ENCODE measurements around the gene FYB1.

The FYB1 gene

GRCh38 chr5:39143151-39143860 is 76.1 kb downstream of the FYB1 start:
- no peak for DNase-seq (ENCODE audit: low read depth)
- H3K4me3 ChIP-seq (ENCODE audit: control insufficient read depth, low read depth, low read length) = no peak overlapping the region
- TF ChIP-seq, protein P1, sequence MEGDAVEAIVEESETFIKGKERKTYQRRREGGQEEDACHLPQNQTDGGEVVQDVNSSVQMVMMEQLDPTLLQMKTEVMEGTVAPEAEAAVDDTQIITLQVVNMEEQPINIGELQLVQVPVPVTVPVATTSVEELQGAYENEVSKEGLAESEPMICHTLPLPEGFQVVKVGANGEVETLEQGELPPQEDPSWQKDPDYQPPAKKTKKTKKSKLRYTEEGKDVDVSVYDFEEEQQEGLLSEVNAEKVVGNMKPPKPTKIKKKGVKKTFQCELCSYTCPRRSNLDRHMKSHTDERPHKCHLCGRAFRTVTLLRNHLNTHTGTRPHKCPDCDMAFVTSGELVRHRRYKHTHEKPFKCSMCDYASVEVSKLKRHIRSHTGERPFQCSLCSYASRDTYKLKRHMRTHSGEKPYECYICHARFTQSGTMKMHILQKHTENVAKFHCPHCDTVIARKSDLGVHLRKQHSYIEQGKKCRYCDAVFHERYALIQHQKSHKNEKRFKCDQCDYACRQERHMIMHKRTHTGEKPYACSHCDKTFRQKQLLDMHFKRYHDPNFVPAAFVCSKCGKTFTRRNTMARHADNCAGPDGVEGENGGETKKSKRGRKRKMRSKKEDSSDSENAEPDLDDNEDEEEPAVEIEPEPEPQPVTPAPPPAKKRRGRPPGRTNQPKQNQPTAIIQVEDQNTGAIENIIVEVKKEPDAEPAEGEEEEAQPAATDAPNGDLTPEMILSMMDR (conservative IDR thresholded peaks at IDR 0.05; ENCODE audit: control insufficient read depth, insufficient read depth, low read depth, low read length) = no peak

- no peak for DNase-seq (ENCODE audit: low read depth)
- TF ChIP-seq, protein P1 (conservative IDR thresholded peaks at IDR 0.05; ENCODE audit: control insufficient read depth, insufficient read depth, low read depth, low read length) = no peak
- no peak overlapping the region for H3K4me3 ChIP-seq (ENCODE audit: control insufficient read depth, low read depth, low read length)
Measured at GRCh38 chr5:39140558-39141168, 78.7 kb downstream of the FYB1 start.

DNA sequence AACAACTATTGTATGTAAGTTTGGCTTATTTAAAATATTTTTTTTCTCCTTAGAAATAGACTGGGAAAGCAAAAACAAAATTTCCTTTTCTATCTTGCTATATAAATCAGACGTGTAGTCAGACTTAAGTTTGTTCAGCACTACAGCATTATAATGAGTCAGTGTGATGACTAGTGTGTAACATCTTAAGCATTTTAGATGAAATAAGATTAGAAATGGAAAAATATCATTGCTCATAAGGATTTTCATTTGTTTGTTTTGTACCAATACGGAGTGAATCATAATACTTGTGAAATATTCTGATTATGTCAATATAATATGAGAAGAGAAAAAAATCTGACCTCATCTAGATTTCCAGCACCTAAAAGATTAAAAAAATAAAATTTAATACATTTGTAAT is 80.5 kb downstream of the FYB1 start:
- TF ChIP-seq, protein P1 (conservative IDR thresholded peaks at IDR 0.05; ENCODE audit: control insufficient read depth, insufficient read depth, low read depth, low read length) = no peak
- DNase-seq (ENCODE audit: low read depth) = peak; percentile 91
- no peak overlapping the region for H3K4me3 ChIP-seq (ENCODE audit: control insufficient read depth, low read depth, low read length)

- TF ChIP-seq, protein P1 (conservative IDR thresholded peaks at IDR 0.05; ENCODE audit: control insufficient read depth, insufficient read depth, low read depth, low read length) = peak; percentile 10
- DNase-seq (ENCODE audit: low read depth) = no peak
- H3K4me3 ChIP-seq (ENCODE audit: control insufficient read depth, low read depth, low read length) = no peak overlapping the region
Measured at GRCh38 chr5:39137819-39138451, 81.4 kb downstream of the FYB1 start.

GRCh38 chr5:39137391-39137790 is 82.0 kb downstream of the FYB1 start:
- no peak overlapping the region for H3K4me3 ChIP-seq (ENCODE audit: control insufficient read depth, low read depth, low read length)
- TF ChIP-seq, protein P1 (conservative IDR thresholded peaks at IDR 0.05; ENCODE audit: control insufficient read depth, insufficient read depth, low read depth, low read length) = no peak
- no peak for DNase-seq (ENCODE audit: low read depth)

DNA sequence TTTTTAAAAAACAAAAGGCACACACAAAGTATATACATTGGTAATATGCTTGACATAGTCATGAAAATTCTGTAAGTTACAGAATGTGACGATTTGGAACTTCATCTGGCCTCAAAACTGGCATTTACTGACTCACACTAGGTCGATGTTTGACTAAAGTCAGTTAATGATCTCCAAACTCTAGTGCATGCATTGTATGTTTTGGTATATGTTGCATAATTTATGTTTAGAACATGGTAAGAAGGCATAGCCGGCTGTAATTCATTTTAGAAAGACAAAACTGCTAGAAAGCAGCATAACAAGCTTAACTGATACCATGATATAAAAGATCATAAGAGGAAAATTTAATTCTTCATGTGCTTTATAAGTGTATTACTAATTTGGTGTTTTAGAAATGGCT is 86.6 kb downstream of the FYB1 start:
- TF ChIP-seq, protein P1 (conservative IDR thresholded peaks at IDR 0.05; ENCODE audit: control insufficient read depth, insufficient read depth, low read depth, low read length) = no peak

More for the DNA sequence above, 86.6 kb downstream of the FYB1 start:
- no peak overlapping the region for H3K4me3 ChIP-seq (ENCODE audit: control insufficient read depth, low read depth, low read length)
- DNase-seq (ENCODE audit: low read depth) = no peak
